Adrenal gland (tissue), 12 donors: Measurements from ENCODE around the gene CNGA4. TPM values are rescaled to one million over a fixed set of nuclear protein-coding genes. Genes with fewer than 3 reads are reported as not detected.

Experiments
- DNase-seq, 7 donors: peaks; one replicate each; pipeline ENCODE4 v3.0.0-alpha.2; 2019 to 2020
- H3K27ac ChIP-seq, 5 donors: fragments of 200-600 bp; sonication (generic) in 4 of 5; 1 replicate in 3 of 5; 2 replicates in 2 of 5; pipeline versions ENCODE4 v1.5.1 to v1.8.0; 2016 to 2020; ENCODE audit warnings: mild to moderate bottlenecking in 1 of 5
- H3K27me3 ChIP-seq: fragments of 200-600 bp; 2 replicates; pipeline ENCODE4 v1.8.0; 2021
- H3K36me3 ChIP-seq, 2 donors: fragments of 200-600 bp; replicated peaks in 1 of 2; 1 replicate in 1 of 2; 2 replicates in 1 of 2; pipeline versions ENCODE4 v1.5.1 to v1.8.0; 2018 to 2022
- H3K4me1 ChIP-seq, 2 donors: fragments of 200-600 bp; replicated peaks in 1 of 2; 1 replicate in 1 of 2; 2 replicates in 1 of 2; pipeline versions ENCODE4 v1.5.1 to v1.8.0; 2018 to 2021
- H3K4me3 ChIP-seq, 4 donors: fragments of 200-600 bp; sonication (generic) in 3 of 4; one replicate each; pipeline ENCODE4 v1.5.1; 2016 to 2018
- H3K9me3 ChIP-seq, 3 donors: fragments of 200-600 bp; sonication (generic) in 1 of 3; replicated peaks in 1 of 3; 1 replicate in 2 of 3; 2 replicates in 1 of 3; pipeline versions ENCODE4 v1.5.1 to v1.8.0; 2016 to 2021
- CTCF ChIP-seq, 6 experiments: fragments of 450-650 bp in 4 of 6; fragments of 200-600 bp in 2 of 6; sonication (generic) in 1 of 6; IDR thresholded peaks; 1 replicate in 5 of 6; 2 replicates in 1 of 6; pipeline versions ENCODE4 v1.5.1 to v1.8.0; 2016 to 2021; ENCODE audit warnings: antibody characterized with exemption in 6 of 6, mild to moderate bottlenecking in 2 of 6, moderate library complexity in 1 of 6
- POLR2A ChIP-seq, 2 donors: fragments of 450-650 bp; IDR thresholded peaks; one replicate each; pipeline ENCODE4 v1.6.1; 2017; ENCODE audit warnings: antibody characterized with exemption in 2 of 2, mild to moderate bottlenecking in 2 of 2, moderate library complexity in 1 of 2
- WGBS, 4 donors: extraction: QIAGEN DNeasy Blood & Tissue Kit in 2 of 4; methylation state at CpG; one replicate each; pipeline versions ENCODE4 v1.1.5 to v1.1.7; 2013 to 2017; 5-methylcytosine and 5-hydroxymethylcytosine counted together
- intact Hi-C, 2 donors: fragments of 100-400 bp; cut with DNase I; formaldehyde crosslinking; loops; one replicate each; pipeline versions ENCODE4 v1.14.1 to v1.15.0; 2022 to 2023
- polyA plus RNA-seq, 3 donors: library from polyadenylated mRNA; stranded (reverse); fragments of 200-250 nt in 2 of 3; fragments of 350-450 nt in 1 of 3; fragmentation: Illumina TruSeq in 1 of 3; extraction: RNeasy Lipid Tissue Mini Kit (QIAGEN cat#74804) in 1 of 3; gene quantifications; one replicate each; pipeline ENCODE4 v1.2.3, GENCODE V29; 2013 to 2014
- total RNA-seq, 9 donors: library from RNA; depleted of rRNA in 4 of 9; stranded (reverse); fragments of >200 nt in 4 of 9; fragments of 120-200 nt in 1 of 9; fragmentation: NEBNext Ultra II Directional in 1 of 9; extraction: Animal tissue kit (Norgen Biotek cat#: 25700) in 1 of 9; gene quantifications; one replicate each; pipeline versions ENCODE4 v1.1.0 to v1.2.4, GENCODE V29; 2013 to 2023
- donor health status: healthy with polysubstance abuse.
- donor health status: Bipolar disorder and iron deficiency.
- donor health status: DM: yes; HTN: yes; CAD: no.
- donor health status: DM: no; HTN: no; CAD: no.
- donor health status: DM: no; HTN: no; CAD: no.
- donor health status: DM: yes; HTN: yes; CAD: no.

CNGA4 gene
- total and polyA plus RNA-seq, 12 donors, result 0.06 to 1.5 (median 0.26) TPM; not detected in 4

GRCh38 chr11:6237266-6237665 lies 1.6 kb upstream of the CNGA4 start:
- intact Hi-C loops, result no loop called here
- DNase-seq, result no peak
- Histone ChIP-seq H3K4me3 (no peak overlapping the region), H3K36me3 (no peaks in the 10 kb centered on the region), H3K4me1 (peaks cover 0 to 16% of the 10 kb centered on the region in 2 donors), H3K27ac (no peak overlapping the region), H3K27me3 (no peaks in the 10 kb centered on the region), H3K9me3 (no peaks in the 10 kb centered on the region)
- WGBS, 4 donors, result 70 to 75% (median 72%) methylated on average over 4 of the region's 4 CpGs
- TF ChIP-seq CTCF (IDR thresholded peaks at IDR 0.05) (no peak), POLR2A (IDR thresholded peaks at IDR 0.05) (no peak)

- Histone ChIP-seq H3K36me3 (no peaks in the 10 kb centered on the region), H3K4me1 (peaks cover 0 to 12% of the 10 kb centered on the region in 2 donors), H3K27me3 (no peaks in the 10 kb centered on the region), H3K27ac (no peak overlapping the region), H3K4me3 (no peak overlapping the region), H3K9me3 (no peaks in the 10 kb centered on the region)
- DNase-seq, result no peak
- intact Hi-C loops, result no loop called here
- 79 to 86% (median 82%) methylated on average over 5 of the region's 5 CpGs for WGBS, 4 donors
- no peak for TF ChIP-seq CTCF (IDR thresholded peaks at IDR 0.05)
- no peak for TF ChIP-seq POLR2A (IDR thresholded peaks at IDR 0.05)
Measured at GRCh38 chr11:6237761-6238302, 1.1 kb upstream of the CNGA4 start.

GRCh38 chr11:6240139-6240538 lies 1.2 kb downstream of the CNGA4 start:
- H3K9me3 ChIP-seq, result no peaks in the 10 kb centered on the region
- intact Hi-C loops, result no loop called here
- WGBS, 4 donors, result 95 to 97% (median 96%) methylated on average over 28 of the region's 28 CpGs
- no peak overlapping the region for H3K4me3 ChIP-seq
- no peaks in the 10 kb centered on the region for H3K36me3 ChIP-seq
- DNase-seq, result no peak
- no peaks in the 10 kb centered on the region for H3K4me1 ChIP-seq
- no peaks in the 10 kb centered on the region for H3K27me3 ChIP-seq
- H3K27ac ChIP-seq, result no peak overlapping the region
- TF ChIP-seq CTCF (IDR thresholded peaks at IDR 0.05) (no peak), POLR2A (IDR thresholded peaks at IDR 0.05) (no peak)

GRCh38 chr11:6240781-6241180 lies 1.9 kb downstream of the CNGA4 start:
- Histone ChIP-seq H3K27me3 (no peaks in the 10 kb centered on the region), H3K36me3 (no peaks in the 10 kb centered on the region), H3K9me3 (no peaks in the 10 kb centered on the region), H3K4me3 (no peak overlapping the region), H3K27ac (no peak overlapping the region), H3K4me1 (no peaks in the 10 kb centered on the region)
- TF ChIP-seq POLR2A (IDR thresholded peaks at IDR 0.05), result no peak
- intact Hi-C loops, result no loop called here
- WGBS, 4 donors, result 41 to 50% (median 47%) methylated on average over 1 of the region's 1 CpG
- DNase-seq, result no peak

GRCh38 chr11:6241316-6241715 lies 2.4 kb downstream of the CNGA4 start:
- 90 to 94% (median 93%) methylated on average over 3 to 7 of the region's 7 CpGs for WGBS, 4 donors
- Histone ChIP-seq H3K9me3 (no peaks in the 10 kb centered on the region), H3K36me3 (no peaks in the 10 kb centered on the region), H3K4me3 (no peak overlapping the region), H3K27me3 (no peaks in the 10 kb centered on the region), H3K27ac (no peak overlapping the region), H3K4me1 (no peaks in the 10 kb centered on the region)
- DNase-seq, result no peak
- TF ChIP-seq POLR2A (IDR thresholded peaks at IDR 0.05) (no peak), CTCF (IDR thresholded peaks at IDR 0.05) (no peak)
- intact Hi-C loops, result no loop called here
